HG03432 (cell line): ENCODE data around the gene LMO4.

Source experiments
- ATAC-seq: cut with Tn5 transposase; IDR thresholded peaks from one replicate; pipeline ENCODE4 v1.9.1; 2021; ENCODE audit warnings: mild to moderate bottlenecking, moderate library complexity; ENCODE audit not compliant: unreplicated experiment

LMO4 gene, protein sequence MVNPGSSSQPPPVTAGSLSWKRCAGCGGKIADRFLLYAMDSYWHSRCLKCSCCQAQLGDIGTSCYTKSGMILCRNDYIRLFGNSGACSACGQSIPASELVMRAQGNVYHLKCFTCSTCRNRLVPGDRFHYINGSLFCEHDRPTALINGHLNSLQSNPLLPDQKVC

DNA sequence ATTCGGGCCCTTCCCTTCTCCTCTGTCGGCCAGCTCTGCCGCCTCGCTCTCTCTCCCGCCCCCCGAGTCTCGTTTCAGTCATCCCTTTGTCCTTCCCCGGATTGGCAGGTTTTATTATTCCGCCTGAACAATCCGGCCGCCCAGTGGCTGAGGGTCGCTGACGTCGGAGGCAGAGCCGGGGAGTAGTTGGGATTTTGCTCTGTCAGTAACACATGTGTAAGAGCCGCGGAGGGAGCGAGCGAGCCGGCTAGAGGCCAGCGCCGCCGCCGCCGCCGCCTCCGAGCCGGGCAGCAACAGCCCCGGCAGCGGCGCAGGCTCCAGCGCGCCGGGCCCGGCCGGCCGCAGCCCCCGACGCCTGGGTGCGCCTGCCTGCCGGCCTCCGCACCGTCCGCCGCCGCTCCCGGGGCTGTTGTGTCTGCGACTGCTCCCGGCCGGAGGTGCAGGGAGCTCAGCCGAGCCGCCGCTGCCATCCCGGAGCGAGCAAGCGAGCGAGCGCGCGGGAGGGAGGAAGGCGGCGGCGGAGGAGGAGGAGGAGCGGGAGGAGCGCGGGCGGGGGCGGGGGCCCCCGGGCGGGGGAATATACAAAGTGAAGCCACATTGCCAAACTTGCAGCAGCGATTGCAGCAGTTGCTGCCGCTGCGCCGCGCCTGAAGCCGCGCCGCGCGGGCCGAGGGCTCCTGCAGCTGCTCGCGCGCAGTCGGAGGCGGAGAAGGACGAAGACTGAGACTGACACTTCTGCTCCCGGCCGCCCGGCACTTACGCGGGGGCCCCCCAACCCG lies at the start of gene LMO4:
Gene LMO4, plus strand, starts transcription at position 609 of the 779 bp plus-strand sequence. CDS start 3,136 bp downstream, outside the sequence.
- peak; percentile 83 for ATAC-seq

DNA sequence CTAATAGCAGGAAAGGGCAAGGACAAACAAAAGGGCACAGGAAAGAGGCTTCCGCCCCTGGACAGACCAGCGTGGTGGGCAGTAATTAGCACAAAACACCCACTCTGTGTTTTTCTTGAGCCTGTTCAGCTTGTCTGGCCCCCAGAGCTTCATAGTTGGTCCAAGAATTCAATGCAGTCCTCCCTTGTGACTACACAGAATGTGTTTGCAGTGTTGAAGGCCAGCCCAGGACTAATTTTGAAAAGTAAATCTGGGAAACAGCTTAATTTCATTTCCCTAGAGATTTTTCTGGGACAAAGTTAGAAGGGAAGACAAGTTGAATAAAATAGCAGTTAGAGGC lies 49.2 kb upstream of the LMO4 start:
- no peak for ATAC-seq

DNA sequence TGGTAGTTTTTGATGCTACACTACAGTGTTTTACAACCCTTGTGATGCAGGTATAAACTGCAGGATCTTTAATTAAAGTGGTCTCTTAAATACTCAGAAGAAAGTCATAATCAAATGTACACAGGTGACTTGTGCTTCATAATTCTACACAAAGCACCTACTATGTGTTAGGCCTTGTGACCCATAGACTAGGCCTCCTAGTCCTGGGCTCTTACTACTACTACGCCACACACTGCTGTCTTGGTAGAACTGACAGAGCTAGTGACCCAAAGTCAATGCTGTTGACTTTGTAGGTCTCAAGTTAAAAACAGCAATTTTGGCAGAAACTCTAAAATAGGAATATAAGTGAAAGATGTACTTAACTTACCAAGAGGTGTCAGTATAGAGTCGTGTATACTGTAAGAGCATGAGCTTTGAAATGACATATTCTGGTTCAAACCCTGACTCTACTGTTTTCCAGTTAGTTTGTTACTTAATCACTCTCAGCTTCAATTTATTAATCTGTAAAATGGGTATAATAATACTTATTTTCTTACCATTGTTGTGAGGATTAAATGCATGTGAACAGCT lies 48.6 kb upstream of the LMO4 start:
- no peak for ATAC-seq

DNA sequence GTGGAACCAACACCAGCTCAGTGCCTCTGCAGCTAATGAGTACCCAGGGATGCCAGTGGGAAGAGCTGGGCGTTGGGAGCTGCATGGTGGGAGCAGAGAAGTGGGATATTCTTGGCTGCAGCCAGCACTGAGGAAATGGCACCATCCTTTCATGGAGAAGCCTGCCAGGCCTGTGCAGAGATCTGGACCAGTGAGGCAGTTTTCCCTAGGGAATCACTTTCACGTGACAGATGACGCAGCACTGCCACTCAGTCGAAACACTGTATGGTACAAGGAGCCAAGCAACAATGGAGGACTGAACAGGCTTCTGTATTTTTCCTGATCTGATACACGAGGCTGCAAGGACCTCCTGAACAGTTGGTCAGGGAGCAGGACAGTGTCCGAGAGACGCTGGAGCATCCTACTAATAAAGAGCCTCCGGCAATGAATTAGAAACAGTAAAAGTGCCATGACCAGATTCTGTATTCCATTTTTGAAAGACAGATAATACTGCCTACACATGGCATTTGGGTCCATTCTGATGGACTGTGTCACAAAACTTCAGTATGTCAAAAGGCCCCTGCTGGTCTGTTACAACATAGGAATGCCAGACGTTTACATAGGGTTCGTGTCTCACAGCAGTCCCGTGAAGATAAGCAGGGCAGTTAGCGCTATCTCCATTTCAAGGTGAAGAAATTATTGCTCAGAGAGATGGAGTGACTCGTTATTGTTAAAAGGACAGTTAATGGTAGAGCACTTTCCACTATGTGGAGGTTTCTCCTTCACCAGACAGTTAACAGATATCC lies 44.0 kb upstream of the LMO4 start:
- ATAC-seq = no peak

DNA sequence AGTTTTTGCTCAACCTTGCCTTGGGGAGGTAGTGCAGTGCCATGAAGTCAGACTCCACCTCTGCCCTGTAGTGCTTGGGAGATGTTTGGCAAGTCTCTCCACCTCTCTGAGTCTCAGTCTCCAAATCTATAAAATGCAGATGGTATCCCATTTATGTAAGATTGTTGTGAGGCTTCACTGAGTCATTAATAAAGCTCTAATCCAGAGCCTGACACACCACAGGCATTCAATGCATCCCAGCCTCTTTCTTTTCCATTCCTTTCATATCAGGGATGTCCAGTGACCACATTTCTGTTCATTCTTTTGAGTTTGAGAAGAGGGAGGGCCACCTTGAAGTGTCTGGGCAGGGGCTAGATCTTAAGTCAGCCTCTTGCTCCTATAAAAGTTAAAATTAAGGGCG lies 37.6 kb upstream of the LMO4 start:
- no peak for ATAC-seq

DNA sequence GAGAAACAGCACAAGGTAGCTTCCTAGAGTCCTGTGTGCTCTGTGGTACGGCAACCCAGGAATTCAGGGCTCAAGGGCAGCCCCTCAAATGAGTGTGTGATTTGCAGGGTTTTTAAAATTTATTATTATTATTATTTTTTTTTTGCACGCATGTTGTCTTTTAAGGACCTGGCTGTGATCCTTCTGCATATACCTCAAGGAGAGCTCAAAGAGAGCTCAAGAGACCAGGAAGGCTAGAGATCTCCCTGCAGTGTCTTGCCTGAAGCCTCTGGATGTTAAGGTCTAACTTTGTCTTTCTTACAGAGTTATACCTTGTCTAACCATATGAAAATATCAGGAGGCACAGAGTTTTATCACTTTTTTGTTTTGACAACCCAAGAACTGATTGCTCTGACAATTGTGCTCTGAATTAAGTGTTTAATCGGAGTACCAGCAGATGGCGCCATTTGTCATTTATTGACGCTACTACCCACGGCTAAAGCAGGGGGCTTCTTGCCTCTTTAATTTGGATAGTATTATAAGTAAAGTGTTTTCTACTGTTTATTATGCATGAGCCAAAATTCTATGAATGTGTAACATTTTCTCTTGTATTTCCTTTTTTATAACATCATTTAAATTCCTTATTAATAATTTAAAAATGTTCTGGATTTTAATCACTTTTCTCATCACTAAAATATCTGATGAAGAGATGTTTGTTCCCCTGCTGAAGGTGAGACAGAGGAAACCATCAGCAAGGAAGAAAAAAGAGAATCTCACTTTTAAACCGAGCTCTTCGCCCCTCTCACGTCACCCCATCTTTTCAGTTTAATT lies 35.8 kb upstream of the LMO4 start:
- ATAC-seq = peak; percentile 69

DNA sequence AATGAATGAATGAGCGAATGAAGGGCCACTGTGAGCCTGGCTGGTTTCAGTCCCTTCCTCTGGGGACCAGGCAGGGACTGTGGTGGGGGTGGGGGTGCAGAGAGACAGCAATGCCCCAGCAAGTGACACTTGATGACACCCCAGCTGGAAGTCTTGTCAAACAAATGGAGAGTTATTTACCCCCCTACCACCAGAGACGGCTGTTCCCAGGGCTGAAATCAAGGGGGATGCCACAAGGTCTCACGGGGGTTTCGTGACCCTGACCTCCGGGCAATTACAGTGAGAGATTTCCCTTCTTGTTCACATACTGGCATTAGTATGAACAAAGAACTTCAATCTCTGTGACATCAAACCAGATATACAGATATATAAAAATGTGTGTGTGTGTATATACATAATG lies 34.0 kb upstream of the LMO4 start:
- no peak for ATAC-seq

DNA sequence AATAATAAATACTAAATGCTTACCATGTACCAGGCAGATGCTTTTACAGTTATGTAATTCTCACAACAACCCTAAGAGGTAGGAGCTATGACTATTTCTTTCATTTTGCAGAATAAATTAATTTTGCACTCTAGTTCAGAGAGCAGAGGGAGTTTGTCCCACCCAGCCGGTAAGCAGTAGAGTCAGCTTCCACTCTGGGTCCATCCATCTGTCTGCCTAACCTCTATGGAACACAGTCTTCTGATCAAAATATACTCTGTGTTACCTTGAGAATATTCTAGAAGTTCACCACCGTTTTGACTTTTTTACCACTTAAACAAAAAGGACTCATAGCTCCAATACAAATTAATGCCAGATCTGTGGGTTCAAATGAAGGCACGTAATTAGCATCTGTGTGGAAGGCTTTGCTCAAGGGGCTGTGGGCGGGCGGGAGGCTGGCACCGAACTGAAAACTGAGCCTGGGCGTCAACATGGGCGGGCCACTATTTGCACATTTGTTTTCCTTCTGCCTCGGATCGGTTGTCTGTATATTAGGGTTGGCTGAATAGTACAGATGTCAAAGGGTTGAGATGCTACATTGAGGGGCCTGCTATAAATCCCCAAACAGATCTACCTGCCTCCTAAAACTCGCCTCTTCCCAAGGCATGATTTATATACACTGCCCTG lies 33.1 kb upstream of the LMO4 start:
- ATAC-seq = no peak

DNA sequence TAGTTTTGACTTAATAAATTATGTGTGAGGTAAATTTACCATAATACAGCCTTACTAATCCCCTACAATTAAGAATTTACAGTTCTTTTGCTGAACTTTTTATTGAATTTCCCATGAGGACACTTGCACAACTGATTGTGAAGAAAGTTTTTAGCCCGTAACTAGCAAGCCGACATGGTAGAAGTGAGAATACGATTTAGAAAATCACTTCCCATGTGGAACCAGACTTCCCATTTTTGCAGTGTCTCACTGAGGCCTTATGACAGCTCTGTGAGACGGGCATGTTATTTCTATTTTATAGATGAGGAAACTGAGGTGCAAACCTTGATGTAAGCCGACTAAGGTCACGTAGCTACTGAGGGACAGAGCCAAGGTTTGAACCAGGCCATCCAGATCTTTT lies 32.5 kb upstream of the LMO4 start:
- no peak for ATAC-seq

DNA sequence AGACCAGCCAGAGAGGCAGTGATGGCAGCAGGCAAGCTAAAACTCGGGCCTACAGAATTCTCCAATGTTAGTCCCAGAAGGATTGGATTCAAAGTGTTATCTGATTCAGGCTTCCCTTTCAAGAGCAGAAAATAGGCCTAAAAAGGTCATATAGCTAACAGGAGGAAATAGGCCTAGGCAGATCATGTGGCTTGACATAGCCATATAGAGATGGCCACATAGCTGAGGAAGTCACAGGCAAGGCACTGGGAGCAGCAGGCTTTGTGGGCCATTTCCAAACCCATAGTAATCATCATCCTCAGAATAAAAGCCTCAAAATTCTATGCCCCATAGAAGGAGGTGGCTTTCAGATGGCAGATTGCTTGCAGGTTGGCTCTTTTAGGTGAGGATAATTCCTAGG lies 29.0 kb upstream of the LMO4 start:
- no peak for ATAC-seq

DNA sequence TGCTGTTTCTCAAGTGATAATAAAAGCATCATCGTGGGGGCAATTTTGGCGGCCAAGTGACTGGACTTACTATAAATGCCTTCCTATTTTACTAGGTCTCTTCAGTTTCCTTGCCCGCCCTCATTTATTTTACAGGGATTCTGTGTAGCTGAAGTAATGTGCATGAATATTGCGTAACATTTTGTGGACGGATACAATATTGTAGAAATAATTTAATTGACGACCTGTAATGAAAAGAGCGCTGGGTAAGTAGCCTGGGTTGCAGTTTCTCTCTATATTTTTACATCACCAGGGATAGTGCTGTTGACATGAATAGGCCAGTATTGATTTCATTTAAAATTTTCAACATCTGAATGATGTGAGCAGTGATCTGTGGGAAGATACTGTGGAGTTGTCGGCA lies 28.1 kb upstream of the LMO4 start:
- ATAC-seq = no peak

DNA sequence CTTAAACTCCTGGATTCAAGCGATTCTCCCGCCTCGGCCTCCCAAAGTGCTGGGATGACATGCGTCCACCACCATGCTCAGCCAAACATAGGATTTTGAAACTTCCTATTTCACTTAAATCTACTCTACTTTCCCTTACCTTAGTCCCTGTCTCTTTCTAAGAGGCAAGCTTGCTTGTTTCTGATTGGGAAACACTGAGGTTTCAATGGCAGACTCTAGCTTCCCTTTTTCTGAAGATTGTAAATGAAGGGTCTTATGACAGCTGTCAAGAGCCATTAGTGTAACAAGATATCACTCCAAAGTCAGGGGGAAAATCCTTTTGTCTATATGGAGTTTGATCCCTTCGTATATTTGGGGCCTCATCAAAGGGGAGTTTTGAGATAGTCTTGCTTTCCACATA lies 23.5 kb upstream of the LMO4 start:
- no peak for ATAC-seq

DNA sequence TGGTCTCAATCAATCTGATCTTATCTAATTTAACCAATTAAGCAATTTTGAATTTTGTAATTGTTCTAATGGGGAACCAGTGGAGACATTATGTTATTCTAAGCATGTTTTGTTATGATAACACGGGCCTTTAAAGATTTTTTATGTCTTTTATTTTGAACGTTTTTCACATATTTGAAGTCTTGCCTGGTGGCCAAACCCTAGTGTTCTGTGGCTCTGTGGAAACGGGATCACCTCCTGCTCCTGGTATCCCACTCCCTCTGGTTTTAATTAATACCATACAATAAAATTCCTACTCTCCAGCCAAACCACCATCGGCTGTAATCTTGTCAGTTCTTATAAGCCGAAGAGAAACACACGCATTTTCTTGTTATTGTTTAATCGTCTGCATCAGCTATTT lies 22.9 kb upstream of the LMO4 start:
- ATAC-seq = no peak

DNA sequence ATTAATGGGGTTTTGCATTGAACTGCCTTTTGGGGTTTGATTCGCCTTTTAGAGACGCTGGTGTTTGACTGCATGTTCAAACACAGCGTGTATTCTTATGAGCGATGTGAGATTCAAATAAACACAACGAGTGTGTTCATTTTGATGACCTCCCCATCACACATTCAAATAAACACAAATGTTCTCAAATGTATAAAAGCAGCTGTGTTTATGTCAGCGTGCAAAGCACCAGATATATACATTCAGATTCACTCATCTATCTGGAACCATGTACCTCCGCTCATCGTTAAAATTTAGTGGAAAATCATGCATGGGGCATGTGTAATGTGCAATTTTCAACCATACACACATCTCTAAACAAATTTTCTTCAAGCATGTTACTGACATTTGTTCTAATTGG lies 21.4 kb upstream of the LMO4 start:
- no peak for ATAC-seq

DNA sequence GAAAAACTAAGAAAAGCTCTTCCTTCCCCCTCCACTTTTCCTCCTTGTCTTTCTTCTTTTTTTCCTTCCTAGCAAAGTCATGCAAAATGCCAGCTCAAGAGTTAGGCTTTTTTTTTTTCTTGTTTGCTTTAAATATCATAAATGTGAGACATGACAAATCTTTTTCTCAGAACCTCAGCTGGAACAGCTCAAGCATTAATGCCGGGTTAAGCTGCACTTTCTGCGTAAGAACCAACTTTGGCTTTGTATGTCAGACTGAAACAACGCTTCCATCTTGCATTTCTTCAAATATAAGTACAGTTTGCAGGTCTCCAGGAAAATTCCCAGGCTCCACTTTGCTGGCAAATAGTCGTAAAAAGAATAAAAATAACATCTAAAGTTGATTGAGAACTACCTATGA lies 20.7 kb upstream of the LMO4 start:
- no peak for ATAC-seq

DNA sequence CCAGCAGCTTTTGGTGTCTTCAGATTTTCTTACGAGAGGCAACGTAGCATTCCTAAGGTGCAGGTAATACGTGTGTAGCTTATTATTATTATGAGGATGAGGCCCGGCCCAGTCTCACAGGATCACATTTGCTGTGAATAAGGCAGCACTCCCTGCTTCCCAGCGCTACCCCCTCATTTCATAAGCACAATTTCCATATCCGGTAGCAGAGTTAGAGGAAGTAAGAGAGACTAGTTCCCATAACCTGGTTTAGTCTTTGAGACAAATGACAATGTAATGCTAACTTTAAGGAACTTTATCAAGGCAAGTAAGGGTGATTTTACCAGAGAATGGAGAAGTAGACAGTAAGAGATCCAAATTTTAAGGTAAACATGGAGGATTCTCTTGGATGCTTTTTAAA lies 14.6 kb upstream of the LMO4 start:
- no peak for ATAC-seq

DNA sequence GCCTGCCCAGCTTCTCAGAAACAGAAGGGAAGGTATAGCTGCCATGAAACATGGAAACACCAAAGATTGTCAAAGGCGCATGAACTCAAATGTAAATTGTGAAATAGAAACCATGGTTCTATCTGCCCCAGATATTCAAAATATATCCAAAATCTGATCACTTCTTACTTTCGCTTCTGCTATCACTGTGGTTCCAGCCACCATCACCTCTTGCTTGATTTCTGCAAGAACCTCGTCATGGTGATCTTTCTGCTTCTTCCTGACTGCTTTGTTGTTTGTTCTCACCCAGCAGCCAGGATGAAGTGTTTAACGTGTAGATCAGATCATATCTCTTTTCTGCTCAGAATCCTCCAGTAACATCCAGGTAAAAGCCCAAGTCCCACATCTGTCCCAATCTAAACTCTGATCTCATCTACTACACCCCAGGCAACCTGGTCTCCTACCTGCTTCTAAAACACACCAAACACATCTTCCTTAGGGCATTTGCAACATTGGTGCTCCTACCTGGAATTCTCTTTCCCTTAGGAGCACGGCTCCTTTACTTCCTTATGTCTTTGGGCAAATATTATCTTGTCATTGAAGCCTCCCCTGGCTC lies 10.5 kb upstream of the LMO4 start:
- peak; percentile 64 for ATAC-seq

DNA sequence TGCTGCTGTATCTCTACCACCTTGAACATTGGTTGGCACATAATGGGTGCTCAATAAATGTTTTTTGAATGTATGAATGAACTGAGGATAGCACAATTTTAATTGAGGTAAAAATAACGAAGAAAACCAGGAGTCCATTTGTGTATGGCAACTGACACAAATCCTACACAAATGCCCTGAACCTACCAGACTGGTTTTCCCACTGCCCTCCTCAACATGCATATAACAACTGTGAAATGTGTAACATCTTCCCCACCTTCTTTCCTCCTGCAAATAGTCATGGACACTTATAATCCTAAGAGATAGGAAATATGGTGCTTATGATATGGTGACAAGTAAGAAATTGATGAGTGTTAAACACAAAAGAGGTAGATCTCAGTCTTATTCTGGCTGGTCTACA lies 9.9 kb upstream of the LMO4 start:
- no peak for ATAC-seq

DNA sequence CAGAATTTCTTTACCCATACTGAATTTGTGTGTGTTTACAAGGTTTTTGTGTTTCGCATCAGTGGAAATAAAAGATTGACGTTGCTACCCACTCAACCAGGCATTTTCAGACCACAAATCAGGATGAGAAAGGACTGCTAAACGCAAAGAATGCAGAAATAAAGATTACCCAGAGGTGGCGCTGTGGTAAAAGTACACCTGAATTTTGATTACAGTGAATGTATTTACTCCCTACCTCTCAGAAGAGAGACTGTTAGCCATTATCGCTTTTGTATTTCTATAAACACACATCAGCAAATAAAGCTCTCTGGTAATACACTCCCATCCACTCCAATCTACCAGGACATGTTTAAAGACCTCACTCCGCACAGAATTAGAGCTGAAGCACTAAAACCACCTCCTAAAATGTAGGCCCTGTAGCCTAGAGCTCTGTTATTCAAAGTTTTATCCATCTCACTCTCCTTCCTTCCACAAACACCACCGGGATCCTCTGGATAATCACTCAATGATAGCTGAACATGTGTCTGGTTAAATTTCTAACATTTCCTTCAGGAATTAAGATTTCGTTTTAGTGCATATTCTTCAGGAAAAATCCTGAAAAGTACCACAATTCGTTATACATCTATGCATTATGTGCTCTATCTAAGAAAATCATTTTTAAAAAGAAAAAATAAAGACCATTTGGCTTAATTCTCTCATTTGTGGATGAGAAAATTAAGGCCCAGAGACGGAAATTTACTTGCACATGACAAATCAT lies 2.5 kb upstream of the LMO4 start:
- ATAC-seq = no peak
